H1 (cell line): Measurements from ENCODE around the gene STXBP2. TPM values are rescaled to one million over a fixed set of nuclear protein-coding genes. Genes with fewer than 3 reads are reported as not detected.

Experiments
- BACH1 ChIP-seq: IDR thresholded peaks from 2 replicates; pipeline ENCODE4 v1.6.1; 2012; ENCODE audit warnings: low read length, improper control_type of control experiment
- HDAC2 ChIP-seq, 2 experiments: fragments of 300-600 bp in 1 of 2; sonication (generic) in 1 of 2; IDR thresholded peaks; 2 replicates each; pipeline ENCODE4 v1.6.1; 2011 to 2012; ENCODE audit warnings: low read depth in 2 of 2, low read length in 2 of 2, mild to moderate bottlenecking in 2 of 2, moderate library complexity in 2 of 2, borderline replicate concordance in 1 of 2, inconsistent platforms in 1 of 2
- JUN ChIP-seq: IDR thresholded peaks from 2 replicates; pipeline ENCODE4 v1.6.1; 2011; ENCODE audit warnings: low read depth, mild to moderate bottlenecking, improper control_type of control experiment, low read length
- SP4 ChIP-seq: IDR thresholded peaks from 2 replicates; pipeline ENCODE4 v1.6.1; 2012; ENCODE audit warnings: low read length, inconsistent platforms
- TBP ChIP-seq: IDR thresholded peaks from 2 replicates; pipeline ENCODE4 v1.6.1; 2011; ENCODE audit warnings: low read depth, low read length, improper control_type of control experiment
- YY1 ChIP-seq: IDR thresholded peaks from 2 replicates; pipeline ENCODE4 v1.6.1; 2011; ENCODE audit warnings: low read depth, mild to moderate bottlenecking, low read length
- polyA plus RNA-seq, 7 experiments: library from polyadenylated mRNA; depleted of rRNA in 3 of 7; stranded (reverse) in 5 of 7; unstranded in 2 of 7; fragments of >200 nt in 5 of 7; fragments of 200-250 nt in 2 of 7; gene quantifications; 1 replicate in 5 of 7; 2 replicates in 1 of 7; 4 replicates in 1 of 7; pipeline versions ENCODE4 v1.2.1 to v1.2.3, GENCODE V29; 2011 to 2013; ENCODE audit warnings: missing spikeins in 2 of 7, mixed read lengths in 2 of 7
- total RNA-seq: library from RNA; stranded (reverse); fragmentation: NEBNext Ultra II Directional; extraction: Animal tissue kit (Norgen Biotek cat#: 25700); gene quantifications from 2 replicates; pipeline ENCODE4 v1.2.1, GENCODE V29; 2021
- TF ChIP-seq, protein P1 (sequence below): fragments of 300-600 bp; sonication (generic); IDR thresholded peaks from 2 replicates; pipeline ENCODE4 v1.7.1; 2012; ENCODE audit warnings: low read length, moderate library complexity, mild to moderate bottlenecking, inconsistent platforms; ENCODE audit not compliant: insufficient replicate concordance

Gene STXBP2
- total and polyA plus RNA-seq, 2 of the 8 experiments (the other 6 are each of a cell fraction or from before 2014, with no cell fraction given): 52.9 to 53.8 TPM

GRCh38 chr19:7627166-7627565 lies 9.7 kb upstream of the STXBP2 start (continued):
- no peak for TF ChIP-seq SP4
- no peak for TF ChIP-seq HDAC2 (IDR thresholded peaks at IDR 0.05; ENCODE audit: borderline replicate concordance in 1 of 2, low read depth in 2 of 2, low read length in 2 of 2)
- TF ChIP-seq BACH1: no peak
- no peak for TF ChIP-seq JUN
- no peak for TF ChIP-seq YY1
- no peak for TF ChIP-seq TBP
- TF ChIP-seq, protein P1, sequence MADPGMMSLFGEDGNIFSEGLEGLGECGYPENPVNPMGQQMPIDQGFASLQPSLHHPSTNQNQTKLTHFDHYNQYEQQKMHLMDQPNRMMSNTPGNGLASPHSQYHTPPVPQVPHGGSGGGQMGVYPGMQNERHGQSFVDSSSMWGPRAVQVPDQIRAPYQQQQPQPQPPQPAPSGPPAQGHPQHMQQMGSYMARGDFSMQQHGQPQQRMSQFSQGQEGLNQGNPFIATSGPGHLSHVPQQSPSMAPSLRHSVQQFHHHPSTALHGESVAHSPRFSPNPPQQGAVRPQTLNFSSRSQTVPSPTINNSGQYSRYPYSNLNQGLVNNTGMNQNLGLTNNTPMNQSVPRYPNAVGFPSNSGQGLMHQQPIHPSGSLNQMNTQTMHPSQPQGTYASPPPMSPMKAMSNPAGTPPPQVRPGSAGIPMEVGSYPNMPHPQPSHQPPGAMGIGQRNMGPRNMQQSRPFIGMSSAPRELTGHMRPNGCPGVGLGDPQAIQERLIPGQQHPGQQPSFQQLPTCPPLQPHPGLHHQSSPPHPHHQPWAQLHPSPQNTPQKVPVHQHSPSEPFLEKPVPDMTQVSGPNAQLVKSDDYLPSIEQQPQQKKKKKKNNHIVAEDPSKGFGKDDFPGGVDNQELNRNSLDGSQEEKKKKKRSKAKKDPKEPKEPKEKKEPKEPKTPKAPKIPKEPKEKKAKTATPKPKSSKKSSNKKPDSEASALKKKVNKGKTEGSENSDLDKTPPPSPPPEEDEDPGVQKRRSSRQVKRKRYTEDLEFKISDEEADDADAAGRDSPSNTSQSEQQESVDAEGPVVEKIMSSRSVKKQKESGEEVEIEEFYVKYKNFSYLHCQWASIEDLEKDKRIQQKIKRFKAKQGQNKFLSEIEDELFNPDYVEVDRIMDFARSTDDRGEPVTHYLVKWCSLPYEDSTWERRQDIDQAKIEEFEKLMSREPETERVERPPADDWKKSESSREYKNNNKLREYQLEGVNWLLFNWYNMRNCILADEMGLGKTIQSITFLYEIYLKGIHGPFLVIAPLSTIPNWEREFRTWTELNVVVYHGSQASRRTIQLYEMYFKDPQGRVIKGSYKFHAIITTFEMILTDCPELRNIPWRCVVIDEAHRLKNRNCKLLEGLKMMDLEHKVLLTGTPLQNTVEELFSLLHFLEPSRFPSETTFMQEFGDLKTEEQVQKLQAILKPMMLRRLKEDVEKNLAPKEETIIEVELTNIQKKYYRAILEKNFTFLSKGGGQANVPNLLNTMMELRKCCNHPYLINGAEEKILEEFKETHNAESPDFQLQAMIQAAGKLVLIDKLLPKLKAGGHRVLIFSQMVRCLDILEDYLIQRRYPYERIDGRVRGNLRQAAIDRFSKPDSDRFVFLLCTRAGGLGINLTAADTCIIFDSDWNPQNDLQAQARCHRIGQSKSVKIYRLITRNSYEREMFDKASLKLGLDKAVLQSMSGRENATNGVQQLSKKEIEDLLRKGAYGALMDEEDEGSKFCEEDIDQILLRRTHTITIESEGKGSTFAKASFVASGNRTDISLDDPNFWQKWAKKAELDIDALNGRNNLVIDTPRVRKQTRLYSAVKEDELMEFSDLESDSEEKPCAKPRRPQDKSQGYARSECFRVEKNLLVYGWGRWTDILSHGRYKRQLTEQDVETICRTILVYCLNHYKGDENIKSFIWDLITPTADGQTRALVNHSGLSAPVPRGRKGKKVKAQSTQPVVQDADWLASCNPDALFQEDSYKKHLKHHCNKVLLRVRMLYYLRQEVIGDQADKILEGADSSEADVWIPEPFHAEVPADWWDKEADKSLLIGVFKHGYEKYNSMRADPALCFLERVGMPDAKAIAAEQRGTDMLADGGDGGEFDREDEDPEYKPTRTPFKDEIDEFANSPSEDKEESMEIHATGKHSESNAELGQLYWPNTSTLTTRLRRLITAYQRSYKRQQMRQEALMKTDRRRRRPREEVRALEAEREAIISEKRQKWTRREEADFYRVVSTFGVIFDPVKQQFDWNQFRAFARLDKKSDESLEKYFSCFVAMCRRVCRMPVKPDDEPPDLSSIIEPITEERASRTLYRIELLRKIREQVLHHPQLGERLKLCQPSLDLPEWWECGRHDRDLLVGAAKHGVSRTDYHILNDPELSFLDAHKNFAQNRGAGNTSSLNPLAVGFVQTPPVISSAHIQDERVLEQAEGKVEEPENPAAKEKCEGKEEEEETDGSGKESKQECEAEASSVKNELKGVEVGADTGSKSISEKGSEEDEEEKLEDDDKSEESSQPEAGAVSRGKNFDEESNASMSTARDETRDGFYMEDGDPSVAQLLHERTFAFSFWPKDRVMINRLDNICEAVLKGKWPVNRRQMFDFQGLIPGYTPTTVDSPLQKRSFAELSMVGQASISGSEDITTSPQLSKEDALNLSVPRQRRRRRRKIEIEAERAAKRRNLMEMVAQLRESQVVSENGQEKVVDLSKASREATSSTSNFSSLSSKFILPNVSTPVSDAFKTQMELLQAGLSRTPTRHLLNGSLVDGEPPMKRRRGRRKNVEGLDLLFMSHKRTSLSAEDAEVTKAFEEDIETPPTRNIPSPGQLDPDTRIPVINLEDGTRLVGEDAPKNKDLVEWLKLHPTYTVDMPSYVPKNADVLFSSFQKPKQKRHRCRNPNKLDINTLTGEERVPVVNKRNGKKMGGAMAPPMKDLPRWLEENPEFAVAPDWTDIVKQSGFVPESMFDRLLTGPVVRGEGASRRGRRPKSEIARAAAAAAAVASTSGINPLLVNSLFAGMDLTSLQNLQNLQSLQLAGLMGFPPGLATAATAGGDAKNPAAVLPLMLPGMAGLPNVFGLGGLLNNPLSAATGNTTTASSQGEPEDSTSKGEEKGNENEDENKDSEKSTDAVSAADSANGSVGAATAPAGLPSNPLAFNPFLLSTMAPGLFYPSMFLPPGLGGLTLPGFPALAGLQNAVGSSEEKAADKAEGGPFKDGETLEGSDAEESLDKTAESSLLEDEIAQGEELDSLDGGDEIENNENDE: no peak
